ENCODE measurements around the gene PA2G4. TPM values are rescaled to one million over a fixed set of nuclear protein-coding genes. Genes with fewer than 3 reads are reported as not detected.

Gene PA2G4
- total and polyA plus RNA-seq, 10 of the 15 experiments (the other 5 are each of a cell fraction or from before 2014, with no cell fraction given), result 148 to 514 (median 406) TPM

- H3K79me2 ChIP-seq (ENCODE audit: control insufficient read depth, insufficient read depth, low read length), result peaks cover 16% of the 10 kb centered on the region
- no peak overlapping the region for H3K27ac ChIP-seq (ENCODE audit: control insufficient read depth, insufficient read depth)
- FAIRE-seq, result no peak
- DNase-seq (ENCODE audit: low read depth, low spot score), result no peak
- H3K4me3 ChIP-seq, result no peak overlapping the region
- in situ Hi-C loops (cut with MboI) (loop anchor here (5.0 kb wide), 1 partner anchor 338 kb away; no protein-coding TSS in a partner anchor), intact Hi-C loops (cut with micrococcal nuclease; ENCODE audit: unreplicated experiment) (loop anchor here (10.0 kb wide), 1 partner anchor 521 kb away; the partner anchor contains the start of gene ATP5F1B)
- no TSS peak for BruUV-seq (replicated peaks)
- no peak overlapping the region for H3K4me2 ChIP-seq (ENCODE audit: control insufficient read depth, insufficient read depth)
- H3K9ac ChIP-seq (ENCODE audit: control insufficient read depth, insufficient read depth, low read length), result no peak overlapping the region
- H3K4me1 ChIP-seq (ENCODE audit: control insufficient read depth, insufficient read depth, low read length), result peaks cover 29% of the 10 kb centered on the region
- RAD21 ChIA-PET (ENCODE audit: unreplicated experiment), result interaction anchor here (6.8 kb wide), 1 partner anchor 65 kb away, joined by 98 read pairs; the partner anchor contains the start of gene SMARCC2
- no peaks in the 10 kb centered on the region for H3K27me3 ChIP-seq (replicated peaks in 1 of 2; ENCODE audit: control insufficient read depth in 2 of 2, insufficient read depth in 2 of 2, low read length in 1 of 2)
- CTCF ChIA-PET, result interaction anchor here (0.8 to 10.3 kb wide), 7 partner anchors 19 to 386 kb away, joined by 3 to 129 read pairs (median 3); partner anchors contain the start of genes PA2G4 and SMARCC2
- WGBS (ENCODE audit: insufficient coverage, insufficient replicate concordance, low lambda C conversion rate, missing lambda C conversion rate), result 84% methylated on average over 4 of the region's 4 CpGs
- TF ChIP-seq SMAD5 (IDR thresholded peaks at IDR 0.05; ENCODE audit: low read depth), result no peak
- no peak for TF ChIP-seq BACH1 (IDR thresholded peaks at IDR 0.05; ENCODE audit: borderline replicate concordance)
- no peak for TF ChIP-seq MLLT1 (IDR thresholded peaks at IDR 0.05)
- TF ChIP-seq, protein P1, sequence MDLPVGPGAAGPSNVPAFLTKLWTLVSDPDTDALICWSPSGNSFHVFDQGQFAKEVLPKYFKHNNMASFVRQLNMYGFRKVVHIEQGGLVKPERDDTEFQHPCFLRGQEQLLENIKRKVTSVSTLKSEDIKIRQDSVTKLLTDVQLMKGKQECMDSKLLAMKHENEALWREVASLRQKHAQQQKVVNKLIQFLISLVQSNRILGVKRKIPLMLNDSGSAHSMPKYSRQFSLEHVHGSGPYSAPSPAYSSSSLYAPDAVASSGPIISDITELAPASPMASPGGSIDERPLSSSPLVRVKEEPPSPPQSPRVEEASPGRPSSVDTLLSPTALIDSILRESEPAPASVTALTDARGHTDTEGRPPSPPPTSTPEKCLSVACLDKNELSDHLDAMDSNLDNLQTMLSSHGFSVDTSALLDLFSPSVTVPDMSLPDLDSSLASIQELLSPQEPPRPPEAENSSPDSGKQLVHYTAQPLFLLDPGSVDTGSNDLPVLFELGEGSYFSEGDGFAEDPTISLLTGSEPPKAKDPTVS (IDR thresholded peaks at IDR 0.05; ENCODE audit: low read depth, low read length), result no peak
- no peak for TF ChIP-seq BCL11A (IDR thresholded peaks at IDR 0.05; ENCODE audit: low read depth, low read length)
- no peak for TF ChIP-seq SIX5 (IDR thresholded peaks at IDR 0.05; ENCODE audit: low read depth, low read length, severe bottlenecking)
- TF ChIP-seq SREBF2 (IDR thresholded peaks at IDR 0.05; ENCODE audit: low read length), result no peak
- no peak for TF ChIP-seq ATF2 (IDR thresholded peaks at IDR 0.05; ENCODE audit: low read length)
- no peak for TF ChIP-seq MTA2 (IDR thresholded peaks at IDR 0.05; ENCODE audit: low read depth)
- TF ChIP-seq ZNF384 (IDR thresholded peaks at IDR 0.05; ENCODE audit: borderline replicate concordance, low read depth, low read length), result no peak
- TF ChIP-seq SRF (IDR thresholded peaks at IDR 0.05; ENCODE audit: low read depth in 2 of 2, low read length in 2 of 2), result no peak
- TF ChIP-seq ATF3 (IDR thresholded peaks at IDR 0.05; ENCODE audit: borderline replicate concordance, extremely low read depth, low read depth, low read length), result no peak
- TF ChIP-seq JUNB (IDR thresholded peaks at IDR 0.05), result no peak
- no peak for TF ChIP-seq IRF3 (IDR thresholded peaks at IDR 0.05)
- TF ChIP-seq RBBP5 (conservative IDR thresholded peaks at IDR 0.05), result no peak
- TF ChIP-seq ZNF217 (IDR thresholded peaks at IDR 0.05), result no peak
- TF ChIP-seq KAT2A (conservative IDR thresholded peaks at IDR 0.05; ENCODE audit: control insufficient read depth, low read depth, low read length), result no peak
- POLR2A ChIA-PET, result interaction anchor here (0.7 to 2.6 kb wide), 7 partner anchors 8 to 122 kb away, joined by 3 to 13 read pairs (median 4); partner anchors contain the start of genes RNF41, RPL41 and SMARCC2
- H3K36me3 ChIP-seq (ENCODE audit: control insufficient read depth in 2 of 2, insufficient read depth in 2 of 2, low read length in 1 of 2), result no peaks in the 10 kb centered on the region
- no peaks in the 10 kb centered on the region for H3K9me3 ChIP-seq (replicated peaks; ENCODE audit: control insufficient read depth, insufficient read depth, low read length)
- H4K20me1 ChIP-seq (ENCODE audit: control insufficient read depth, insufficient read depth), result no peaks in the 10 kb centered on the region
- SMC1A ChIA-PET (ENCODE audit: uncharacterized antibody, unreplicated experiment), result interaction anchor here (0.7 to 2.4 kb wide), 7 partner anchors 12 to 337 kb away, joined by 3 to 8 read pairs (median 4); partner anchors contain the start of genes MYL6 and SMARCC2
- ATAC-seq, result no peak
- no peak overlapping the region for H2AFZ ChIP-seq (ENCODE audit: control insufficient read depth, low read depth, low read length)
These were observed 19.8 kb downstream of the PA2G4 start for GRCh38 chr12:56124133-56124532.
